ENCODE measurements around the gene MORF4L1.
"Not testable (repeated sequence)": the region's sequence is repeated elsewhere in the genome, so short reads cannot be mapped to it uniquely, and the experiment has no call there.

The MORF4L1 gene

DNA sequence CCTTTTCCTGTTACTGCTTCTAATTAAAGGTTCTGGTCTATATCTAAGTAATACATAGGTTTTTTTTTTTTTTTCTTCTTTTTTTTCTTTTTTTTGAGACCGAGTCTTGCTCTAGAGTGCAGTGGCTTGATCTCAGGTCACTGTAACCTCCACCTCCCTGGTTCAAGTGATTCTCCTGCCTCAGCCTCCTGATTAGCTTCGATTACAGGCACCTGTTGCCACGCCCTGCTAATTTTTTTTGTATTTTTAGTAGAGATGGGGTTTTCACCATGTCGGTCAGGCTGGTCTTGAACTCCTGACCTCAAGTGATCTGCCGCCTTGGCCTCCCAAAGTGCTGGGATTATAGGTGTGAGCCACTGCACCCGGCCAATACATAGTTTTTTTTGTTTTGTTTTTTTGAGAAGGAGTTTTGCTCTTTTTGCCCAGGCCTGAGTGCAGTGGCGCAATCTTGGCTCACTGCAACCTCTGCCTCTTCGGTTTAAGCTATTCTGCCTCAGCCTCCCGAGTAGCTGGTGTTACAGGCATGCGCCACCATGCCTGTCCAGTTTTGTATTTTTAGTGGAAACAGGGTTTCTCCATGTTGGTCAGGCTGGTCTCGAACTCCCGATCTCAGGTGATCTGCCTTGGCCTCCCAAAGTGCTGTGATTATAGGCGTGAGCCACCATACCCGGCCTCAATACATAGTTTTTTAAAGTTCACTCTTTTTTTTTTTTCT is 28.3 kb downstream of the MORF4L1 start:
- DNase-seq (ENCODE audit: low read depth), result not testable (repeated sequence)

DNA sequence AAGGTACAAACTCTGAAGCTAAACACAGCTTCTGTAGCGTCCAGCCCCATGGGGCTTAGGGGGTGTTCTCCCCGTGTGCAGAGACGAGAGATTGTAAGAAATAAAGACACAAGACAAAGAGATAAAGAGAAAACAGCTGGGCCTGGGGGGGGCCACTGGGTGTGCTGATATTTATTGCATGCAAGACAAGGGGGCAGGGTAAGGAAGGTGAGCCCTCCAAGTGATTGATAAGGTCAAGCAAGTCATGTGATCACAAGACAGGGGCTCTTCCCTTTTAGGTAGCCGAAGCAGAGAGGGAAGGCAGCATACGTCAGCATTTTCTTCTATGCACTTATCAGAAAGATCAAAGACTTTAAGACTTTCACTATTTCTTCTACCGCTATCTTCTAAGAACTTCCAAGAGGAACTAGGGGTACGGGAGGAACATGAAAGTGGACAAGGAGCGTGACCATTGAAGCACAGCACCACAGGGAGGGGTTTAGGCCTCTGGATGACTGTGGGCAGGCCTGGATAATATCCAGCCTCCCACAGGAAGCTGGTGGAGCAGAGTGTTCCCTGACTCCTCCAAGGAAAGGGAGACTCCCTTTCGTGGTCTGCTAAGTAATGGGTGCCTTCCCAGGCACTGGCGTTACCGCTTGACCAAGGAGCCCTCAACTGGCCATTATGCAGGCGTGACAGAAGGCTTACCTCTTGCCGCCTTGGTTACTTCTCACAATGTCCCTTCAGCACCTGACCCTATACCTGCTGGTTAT is 29.8 kb downstream of the MORF4L1 start:
- DNase-seq (ENCODE audit: low read depth), result not testable (repeated sequence)

DNA sequence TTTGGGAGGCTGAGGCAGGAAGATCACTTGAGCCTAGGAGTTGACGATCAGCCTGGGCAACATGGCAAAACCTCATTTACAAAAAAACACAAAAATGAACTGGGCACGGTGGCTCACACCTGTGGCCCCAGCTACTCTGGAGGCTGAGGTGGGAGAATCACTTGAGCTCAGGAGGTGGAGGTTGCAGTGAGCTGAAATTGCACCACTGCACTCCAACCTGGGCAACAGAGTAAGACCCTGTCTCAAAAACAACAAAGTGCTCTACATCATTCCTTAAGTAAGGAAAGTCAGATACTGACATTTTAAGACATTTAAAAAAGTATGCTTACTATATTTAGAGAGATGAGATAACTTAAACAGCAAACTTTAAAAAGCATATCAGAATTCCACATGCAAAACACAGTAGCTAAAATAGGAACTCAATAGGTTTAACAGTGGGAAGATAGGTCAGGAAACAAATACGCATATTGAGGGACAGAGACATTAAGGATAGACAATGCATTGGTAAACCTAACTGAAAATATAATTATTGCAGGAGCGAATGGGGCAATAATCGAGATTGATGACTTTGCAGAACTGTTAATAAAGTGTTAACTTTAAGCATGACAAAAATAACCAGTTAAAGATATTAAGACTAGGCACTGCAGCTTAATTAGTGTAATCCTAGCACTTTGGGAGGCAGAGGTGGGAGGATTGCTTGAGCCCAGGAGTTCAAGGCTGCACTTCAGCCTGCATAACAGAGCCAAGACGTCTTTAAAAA is 32.1 kb downstream of the MORF4L1 start:
- no peak for DNase-seq (ENCODE audit: low read depth)

DNA sequence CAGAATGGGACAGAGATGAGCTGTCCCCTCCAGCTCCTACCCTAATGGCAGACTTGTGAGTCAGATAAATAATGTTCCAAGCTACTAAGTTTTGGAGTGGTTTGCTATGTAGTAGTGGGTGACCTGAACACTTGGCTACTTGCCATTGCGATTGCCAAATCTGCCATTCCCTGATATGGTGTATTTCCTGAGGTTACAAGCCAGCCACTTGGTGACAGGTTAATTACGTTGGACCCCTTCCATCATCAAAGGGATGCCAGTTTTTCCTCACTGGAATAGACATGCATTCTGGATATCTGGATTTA is 33.6 kb downstream of the MORF4L1 start:
- DNase-seq (ENCODE audit: low read depth), result no peak

DNA sequence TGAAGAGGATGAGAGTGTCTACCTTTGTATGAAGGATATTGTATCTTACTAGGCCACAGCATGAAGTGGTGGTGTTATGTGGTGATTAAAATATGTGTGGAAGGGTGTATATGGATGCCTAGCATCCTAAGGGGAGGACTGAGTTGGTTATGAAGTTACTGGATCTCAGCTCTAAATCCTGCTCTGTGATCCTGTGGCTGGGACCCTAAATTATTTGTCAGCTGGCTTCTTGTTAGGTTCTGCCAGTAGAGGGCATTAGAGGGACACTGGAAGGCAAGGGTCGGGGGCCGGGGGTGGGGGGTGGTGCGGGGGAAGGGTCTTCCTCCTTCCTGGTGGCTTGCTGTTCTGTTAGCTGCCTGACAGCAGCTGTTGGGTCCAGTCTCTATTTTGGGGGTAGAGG is 34.9 kb downstream of the MORF4L1 start:
- DNase-seq (ENCODE audit: low read depth), result no peak

DNA sequence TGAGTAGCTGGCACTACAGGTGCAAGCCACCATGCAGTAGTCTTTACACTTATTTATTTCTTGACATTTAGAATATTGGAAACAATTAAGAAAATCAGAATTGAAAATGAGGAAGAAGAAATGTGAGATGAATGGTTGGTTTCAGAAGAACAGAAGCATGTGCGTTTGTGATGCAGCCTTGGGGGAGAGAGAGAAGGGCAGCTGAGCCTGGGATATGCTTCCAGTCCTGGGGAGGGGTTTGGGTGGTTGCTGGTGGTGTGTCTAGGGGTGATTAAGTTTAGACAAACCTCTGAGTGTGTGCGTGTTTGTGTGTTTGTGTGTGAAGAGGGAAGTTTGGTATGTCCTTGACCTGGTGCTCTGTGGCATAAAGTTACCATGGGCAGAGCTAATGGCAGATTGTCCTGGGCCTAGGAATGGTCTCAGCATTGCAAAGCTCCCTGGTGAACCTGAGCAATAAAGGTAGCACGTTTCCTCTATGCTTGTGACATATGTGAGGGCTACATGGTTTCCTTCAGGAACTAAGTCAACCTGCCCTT is 36.5 kb downstream of the MORF4L1 start:
- DNase-seq (ENCODE audit: low read depth), result no peak

DNA sequence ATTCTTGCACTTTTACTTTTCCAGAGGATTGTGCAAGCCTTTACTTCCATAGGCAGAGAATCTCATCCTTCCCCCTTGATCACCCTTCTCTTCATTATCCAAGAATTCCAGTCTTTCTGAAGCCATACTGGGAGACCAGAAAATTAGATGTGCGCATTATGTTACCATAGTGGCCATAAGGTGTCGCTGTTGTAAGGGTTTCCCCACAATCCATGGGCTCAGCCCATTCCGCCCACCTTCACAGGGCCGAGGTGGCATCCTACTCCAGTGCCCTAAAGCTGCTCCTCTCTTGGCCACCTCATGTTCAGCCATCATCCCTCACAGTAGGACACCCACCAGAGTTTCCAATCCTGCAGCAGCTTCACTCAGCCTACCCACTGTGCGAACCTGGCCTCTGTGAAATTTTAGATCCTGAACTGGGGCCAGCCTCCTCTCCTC is 37.1 kb downstream of the MORF4L1 start:
- peak; percentile 10 for DNase-seq (ENCODE audit: low read depth)

DNA sequence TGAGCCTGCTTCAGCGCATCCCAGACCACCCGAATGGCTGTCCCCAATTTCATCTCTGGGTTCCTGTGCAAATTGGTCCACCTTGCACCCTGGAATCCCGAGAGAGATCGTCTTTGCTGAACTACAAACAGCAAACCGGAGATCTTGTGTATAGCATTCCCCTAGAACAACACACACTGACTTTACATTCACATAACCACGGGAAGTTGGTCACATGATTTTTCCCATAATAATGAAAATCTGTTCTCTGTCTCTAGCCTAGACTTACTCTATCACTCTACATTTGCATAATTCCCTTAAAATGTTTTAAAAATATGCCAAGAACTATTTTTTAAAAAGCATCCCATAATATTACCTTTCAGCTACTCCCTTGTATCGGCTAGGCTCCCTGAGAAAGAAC is 37.6 kb downstream of the MORF4L1 start:
- DNase-seq (ENCODE audit: low read depth), result no peak

DNA sequence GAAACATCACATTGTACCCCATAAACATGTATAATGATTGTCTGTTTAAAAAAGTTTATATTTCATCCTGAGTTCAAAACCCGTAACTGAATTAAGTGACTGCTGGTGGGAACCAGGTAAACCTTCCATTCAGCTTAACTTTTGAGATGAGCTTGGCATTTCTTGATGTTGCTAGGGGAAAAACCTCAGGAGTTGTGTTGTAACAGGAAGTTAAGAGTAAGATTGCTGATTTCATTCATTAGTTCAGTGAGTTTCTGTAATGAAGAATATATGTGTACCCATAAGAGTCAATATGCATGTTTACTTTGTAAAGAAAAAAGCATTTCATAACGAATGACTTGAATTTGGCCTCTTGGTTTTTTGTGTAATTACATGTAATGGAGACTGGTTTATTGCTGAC is 39.6 kb downstream of the MORF4L1 start:
- no peak for DNase-seq (ENCODE audit: low read depth)

DNA sequence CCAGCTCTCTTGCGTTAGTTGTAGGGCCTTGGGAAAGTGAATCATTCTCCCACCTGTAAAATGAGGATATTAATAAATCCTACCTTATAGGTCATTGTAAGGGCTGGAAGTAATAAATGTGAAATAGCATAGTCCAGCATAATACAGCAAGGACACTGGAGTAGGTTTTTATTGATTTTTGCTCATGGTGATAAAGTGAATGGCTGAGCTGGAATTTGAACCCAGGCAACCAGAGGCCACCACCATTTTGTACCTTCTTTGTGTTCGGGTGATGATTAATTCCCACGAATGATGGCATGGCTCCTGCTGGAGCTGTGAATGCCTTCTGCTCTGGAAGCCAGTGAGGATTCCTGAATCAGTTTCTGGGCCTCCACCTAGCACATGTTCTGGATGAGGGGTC is 40.3 kb downstream of the MORF4L1 start:
- DNase-seq (ENCODE audit: low read depth), result no peak

DNA sequence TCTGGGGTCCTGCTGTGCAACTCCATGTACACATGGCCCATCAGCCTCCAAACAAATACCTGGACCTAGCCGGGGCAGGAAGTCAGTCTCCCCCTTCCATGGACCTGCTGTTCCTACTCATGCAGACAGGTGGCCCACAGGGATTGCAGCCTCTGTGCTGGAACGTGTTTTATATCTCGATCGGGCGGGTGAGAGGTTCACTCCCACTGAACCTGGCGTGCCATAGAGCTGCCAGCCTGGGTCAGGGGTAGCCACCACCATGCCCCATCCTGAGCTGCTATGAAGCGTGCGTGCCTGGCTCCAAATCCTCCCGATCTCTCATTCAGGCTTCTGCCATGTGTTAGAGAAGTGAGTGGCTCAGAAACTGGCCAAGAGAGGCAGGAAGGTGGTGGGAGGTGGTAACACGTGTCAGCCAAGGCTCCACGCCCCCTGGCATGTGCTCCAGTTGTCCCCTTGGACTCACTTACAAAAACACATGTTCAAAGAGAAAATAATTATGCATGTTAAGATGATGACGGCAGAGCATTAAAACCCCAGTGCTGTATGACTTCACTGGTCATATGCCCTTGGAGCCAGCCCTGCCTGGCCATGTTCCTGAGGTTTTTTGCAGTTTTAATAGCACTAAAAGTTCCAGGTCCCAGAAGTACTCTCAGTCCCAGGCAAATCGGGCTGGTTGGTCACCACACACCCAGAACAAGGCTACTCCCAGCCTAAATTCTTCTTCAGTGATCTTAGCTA is 41.5 kb downstream of the MORF4L1 start:
- DNase-seq (ENCODE audit: low read depth), result no peak

DNA sequence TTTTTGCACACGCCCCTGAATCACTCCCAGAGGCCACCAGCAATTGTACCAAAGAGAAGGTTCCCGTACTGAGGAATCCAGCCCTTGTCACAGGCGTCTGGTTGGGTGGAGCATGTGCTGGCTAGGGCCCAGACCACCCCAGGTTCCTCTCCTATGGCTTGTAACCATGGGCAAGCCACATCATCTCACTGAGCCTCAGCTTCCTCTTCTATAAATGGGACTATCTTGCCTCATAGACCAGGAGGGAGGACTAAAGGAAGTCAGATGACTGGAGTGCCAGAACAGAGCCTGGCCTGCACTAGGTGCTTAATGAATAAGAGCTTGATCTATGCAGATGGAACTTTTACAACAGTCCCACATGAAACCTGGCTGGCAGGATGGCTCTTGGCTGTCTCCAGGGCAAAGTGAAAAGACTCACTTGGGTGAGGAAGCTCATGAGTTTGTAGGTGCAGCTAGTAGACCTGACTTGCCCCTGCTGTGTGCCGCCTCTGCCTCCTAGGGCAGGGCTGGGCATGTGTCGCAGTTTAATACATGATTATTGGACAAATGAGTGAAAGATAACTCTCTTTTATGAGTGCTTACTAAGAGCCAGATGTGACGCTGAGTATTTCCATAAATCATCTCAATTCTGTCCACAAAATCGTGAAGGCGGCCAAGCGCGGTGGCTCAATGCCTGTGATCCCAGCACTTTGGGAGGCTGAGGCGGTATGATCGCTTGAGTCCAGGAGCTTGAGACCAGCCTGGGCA is 42.8 kb downstream of the MORF4L1 start:
- DNase-seq (ENCODE audit: low read depth), result no peak

DNA sequence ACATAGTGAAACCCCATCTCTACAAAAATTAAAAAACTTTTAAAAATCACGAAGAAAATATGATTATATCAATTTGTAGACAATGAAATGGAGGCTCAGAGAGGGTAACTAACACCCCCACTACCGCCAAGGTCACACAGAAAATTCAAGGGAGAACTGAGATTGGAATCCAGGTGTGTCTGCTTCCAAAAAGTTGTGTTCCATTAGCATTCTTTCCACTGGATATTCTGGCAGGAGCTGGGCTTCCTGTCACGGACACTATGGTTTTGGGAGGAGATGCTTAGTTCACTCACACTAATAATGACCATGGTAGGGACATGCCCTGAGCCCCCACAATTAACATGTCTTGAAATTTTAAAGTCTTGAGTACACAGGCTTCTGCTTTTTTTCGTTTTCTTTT is 43.4 kb downstream of the MORF4L1 start:
- DNase-seq (ENCODE audit: low read depth), result no peak

DNA sequence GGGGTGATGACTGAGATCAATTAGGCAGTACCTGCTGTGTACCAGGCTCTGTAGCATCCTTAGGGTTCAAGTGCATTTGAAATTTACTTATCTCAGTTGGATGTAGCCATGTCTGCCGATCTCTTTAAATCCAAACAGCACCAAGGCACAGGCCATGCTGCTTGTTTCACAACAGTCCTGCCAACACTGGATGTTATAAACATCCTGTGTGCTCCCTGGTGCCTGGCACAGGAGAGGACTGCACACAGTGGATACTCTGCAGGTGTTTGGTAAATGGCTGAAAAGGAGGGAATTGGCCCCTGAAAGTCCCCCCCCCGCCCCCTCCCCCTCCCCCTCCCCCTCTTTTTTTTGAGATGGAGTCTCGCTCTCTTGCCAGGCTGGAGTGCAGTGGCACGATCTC is 45.2 kb downstream of the MORF4L1 start:
- DNase-seq (ENCODE audit: low read depth), result no peak

DNA sequence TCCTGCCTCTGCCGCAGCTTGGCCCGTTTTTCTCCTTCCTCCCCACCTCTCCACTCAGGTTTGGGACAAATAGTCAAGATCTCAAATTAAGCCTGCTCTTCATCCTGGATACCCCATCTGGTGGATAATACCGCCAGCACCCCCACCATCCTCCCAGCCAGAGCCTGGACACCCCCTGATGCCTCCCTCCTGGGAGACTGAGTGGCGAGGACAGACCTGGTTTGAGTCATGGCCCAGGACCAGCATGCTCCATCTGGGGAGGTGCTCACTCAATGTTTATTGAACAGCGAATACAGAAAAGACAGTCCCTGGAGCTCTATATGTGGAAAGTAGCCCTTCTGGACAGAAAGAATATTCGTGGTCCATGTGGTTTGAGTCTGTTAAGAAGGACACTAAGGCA is 48.8 kb downstream of the MORF4L1 start:
- no peak for DNase-seq (ENCODE audit: low read depth)

DNA sequence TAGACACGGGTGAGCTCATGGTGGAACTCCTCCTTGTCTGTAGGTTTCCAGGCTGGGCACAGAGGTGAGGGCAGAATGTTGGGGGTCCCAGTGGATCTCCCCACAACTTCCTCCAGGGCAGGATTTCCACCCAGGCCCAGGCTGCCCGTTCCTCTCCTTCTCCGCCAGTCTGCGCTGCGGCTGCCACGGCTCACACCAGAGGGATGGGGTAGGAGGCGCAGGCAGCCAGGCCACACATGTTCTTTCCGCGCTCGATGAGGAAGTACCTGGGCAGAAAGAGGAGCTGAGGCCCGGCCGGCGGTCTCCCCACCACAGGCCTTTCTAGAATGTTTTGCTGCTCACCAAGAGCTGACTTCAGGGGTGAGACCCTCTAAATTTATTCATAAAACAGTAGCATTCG is 49.2 kb downstream of the MORF4L1 start:
- DNase-seq (ENCODE audit: low read depth), result no peak

DNA sequence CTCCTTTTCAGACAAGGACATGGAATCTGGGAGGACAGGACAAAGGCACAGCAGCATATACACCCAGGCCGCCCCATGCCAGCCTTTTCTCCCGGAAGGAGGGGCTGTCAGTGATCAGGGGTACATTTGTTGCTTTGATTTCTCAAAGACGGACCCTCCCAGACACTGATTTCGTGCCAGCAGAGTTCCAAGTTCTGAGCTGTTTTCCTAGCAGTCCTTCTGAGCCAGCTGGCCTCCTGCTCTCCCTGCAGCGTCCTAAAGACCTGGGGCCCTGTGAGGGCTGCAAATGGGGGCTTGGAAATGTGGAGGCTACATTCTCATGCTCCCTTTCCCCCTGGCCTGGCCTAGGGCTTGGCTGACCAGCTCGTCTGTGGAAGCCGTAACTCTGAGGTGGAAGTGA is 49.8 kb downstream of the MORF4L1 start:
- no peak for DNase-seq (ENCODE audit: low read depth)

DNA sequence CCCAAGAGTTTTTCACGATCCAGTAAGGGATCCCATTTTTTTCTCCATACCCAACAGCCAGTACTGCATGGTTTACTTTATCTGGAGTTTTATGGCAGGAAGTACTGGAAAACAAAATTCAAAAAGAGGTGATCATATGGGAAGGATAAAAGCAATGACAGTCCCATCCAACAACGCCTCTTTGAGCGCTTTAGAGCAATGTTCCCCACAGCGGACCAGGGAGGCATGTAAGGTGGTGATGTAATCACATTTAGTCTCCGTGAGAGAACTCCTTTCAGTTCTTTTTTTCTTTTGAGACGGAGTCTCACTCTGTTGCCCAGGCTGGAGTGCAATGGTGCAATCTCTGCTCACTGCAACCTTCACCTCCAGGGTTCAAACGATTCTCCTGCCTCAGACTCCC is 50.3 kb downstream of the MORF4L1 start:
- DNase-seq (ENCODE audit: low read depth), result no peak

DNA sequence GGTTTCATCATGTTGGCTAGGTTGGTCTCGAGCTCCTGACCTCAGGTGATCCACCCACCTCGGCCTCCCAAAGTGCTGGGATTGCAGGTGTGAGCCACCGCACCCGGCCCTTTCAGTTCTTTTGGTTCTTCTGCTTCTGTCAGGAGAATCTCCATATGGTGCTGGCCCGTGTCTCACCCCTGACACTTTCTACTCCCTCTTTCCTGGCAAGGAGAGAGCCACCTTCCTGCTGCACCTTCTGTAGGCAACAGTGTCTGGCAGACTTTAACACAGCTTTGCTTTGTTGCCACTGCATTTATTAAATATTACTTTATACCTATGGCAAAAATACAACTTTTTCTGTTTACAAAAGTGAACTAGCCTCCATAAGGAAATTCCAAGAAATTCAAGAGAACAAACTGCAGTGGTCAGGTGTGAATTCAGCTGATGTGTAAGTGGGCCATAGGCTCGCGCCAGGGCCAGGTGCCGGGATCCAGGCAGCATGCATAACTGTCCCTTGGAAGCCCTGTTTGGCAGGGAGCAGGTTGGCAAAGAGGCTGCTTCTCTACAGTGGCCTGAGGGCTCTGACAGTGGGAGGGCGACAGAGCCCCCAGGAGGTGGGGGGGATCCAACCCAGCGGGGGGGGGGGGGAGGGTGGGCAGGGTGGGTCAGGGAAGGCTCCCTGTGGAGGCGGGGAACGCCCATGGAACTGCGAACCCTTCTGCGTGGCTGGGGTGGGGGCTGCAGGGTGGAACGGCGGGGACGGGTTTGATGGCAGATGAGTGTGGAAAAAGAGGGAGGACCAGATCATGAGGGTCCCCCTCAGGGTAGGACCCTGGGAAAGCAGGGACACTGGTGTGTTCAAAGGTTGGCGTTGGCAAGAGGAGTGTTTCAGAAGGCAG is 51.0 kb downstream of the MORF4L1 start:
- DNase-seq (ENCODE audit: low read depth), result no peak

DNA sequence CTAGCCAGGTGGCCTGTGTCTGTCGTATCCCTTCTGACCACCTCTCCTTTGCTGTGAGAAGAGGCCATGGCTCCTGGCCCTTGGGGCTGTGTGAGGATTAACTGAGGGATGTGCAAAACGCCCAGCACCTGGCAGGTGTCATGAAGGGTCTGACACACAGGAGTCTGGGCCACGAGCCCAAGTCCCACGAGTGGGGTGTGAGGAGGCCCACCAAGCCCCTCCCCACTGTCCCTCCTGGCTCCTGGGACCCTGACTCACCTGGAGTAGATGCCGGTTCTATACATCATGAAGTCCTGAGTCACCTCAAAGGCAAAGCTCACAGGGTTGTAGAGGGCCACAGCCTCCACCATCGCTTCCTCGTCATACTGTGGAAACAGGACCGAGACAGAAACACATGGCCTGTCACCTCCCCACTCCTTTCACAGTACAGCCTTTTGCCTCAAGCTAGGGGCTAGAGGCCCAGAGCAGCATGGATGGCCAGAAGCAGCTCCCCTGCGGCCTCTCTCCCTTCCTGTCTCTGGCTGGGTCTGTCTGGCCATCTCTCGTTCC is 52.5 kb downstream of the MORF4L1 start:
- no peak for DNase-seq (ENCODE audit: low read depth)
